ENCODE measurements around the gene YJEFN3. TPM values are rescaled to one million over a fixed set of nuclear protein-coding genes. Genes with fewer than 3 reads are reported as not detected.

The YJEFN3 gene
- polyA plus RNA-seq, 2 of the 4 experiments (the other 2 are of a cell fraction), result 3.2 to 7.2 TPM

- H3K9me3 ChIP-seq, result no peaks in the 10 kb centered on the region
- H3K4me2 ChIP-seq, result no peak overlapping the region
- DNase-seq (ENCODE audit: low read depth in 1 of 2, low spot score in 1 of 2) (no peak), ATAC-seq (no peak), FAIRE-seq (no peak)
- CTCF ChIA-PET, result no interaction called here
- H3K4me3 ChIP-seq, result no peak overlapping the region
- no peak overlapping the region for H3K27ac ChIP-seq
- POLR2A ChIA-PET, result no interaction called here
- TF ChIP-seq RCOR1 (IDR thresholded peaks at IDR 0.05; ENCODE audit: low read depth, low read length) (no peak), SREBF2 (IDR thresholded peaks at IDR 0.05) (no peak), TFCP2L1 (CRISPR knock-in tag; IDR thresholded peaks at IDR 0.05) (no peak), RNF2 (IDR thresholded peaks at IDR 0.05; ENCODE audit: borderline replicate concordance, low read depth) (no peak), USF2 (IDR thresholded peaks at IDR 0.05) (no peak), FOXS1 (CRISPR knock-in tag; IDR thresholded peaks at IDR 0.05) (no peak), MAFK (IDR thresholded peaks at IDR 0.05; ENCODE audit: partially characterized antibody) (no peak), FOSL2 (IDR thresholded peaks at IDR 0.05) (no peak), FOSL2 (CRISPR knock-in tag; IDR thresholded peaks at IDR 0.05) (no peak), KDM1A (IDR thresholded peaks at IDR 0.05; ENCODE audit: low read depth) (no peak)
- no peaks in the 10 kb centered on the region for H3K4me1 ChIP-seq
- 94% methylated on average over 12 of the region's 12 CpGs for WGBS (ENCODE audit: missing lambda C conversion rate)
Observed at GRCh38 chr19:19506592-19506991, 22.1 kb upstream of the YJEFN3 start.

GRCh38 chr19:19507354-19507753 lies 21.4 kb upstream of the YJEFN3 start:
- CTCF ChIA-PET, result interaction anchor here (1.5 to 1.6 kb wide), 2 partner anchors 17 to 136 kb away, joined by 4 to 9 read pairs; partner anchors contain the start of gene GMIP

GRCh38 chr19:19508217-19508616 lies 20.5 kb upstream of the YJEFN3 start:
- Histone ChIP-seq H3K9me3 (no peaks in the 10 kb centered on the region), H3K4me2 (no peak overlapping the region), H3K4me1 (no peaks in the 10 kb centered on the region), H3K4me3 (no peak overlapping the region), H3K27ac (no peak overlapping the region)
- TF ChIP-seq HOXB5 (CRISPR knock-in tag; IDR thresholded peaks at IDR 0.05) (no peak), HOXB13 (CRISPR knock-in tag; IDR thresholded peaks at IDR 0.05; ENCODE audit: low read depth) (no peak), TFCP2L1 (CRISPR knock-in tag; IDR thresholded peaks at IDR 0.05) (no peak), ZFP36 (IDR thresholded peaks at IDR 0.05; ENCODE audit: borderline replicate concordance, partially characterized antibody) (no peak), USF2 (IDR thresholded peaks at IDR 0.05) (no peak), NFE2L2 (conservative IDR thresholded peaks at IDR 0.05; ENCODE audit: low read length) (no peak), MAFK (IDR thresholded peaks at IDR 0.05; ENCODE audit: partially characterized antibody) (no peak), SREBF2 (IDR thresholded peaks at IDR 0.05) (no peak), ESRRA (IDR thresholded peaks at IDR 0.05; ENCODE audit: borderline replicate concordance, low read length) (no peak), ZNF302 (CRISPR knock-in tag; IDR thresholded peaks at IDR 0.05) (no peak), EP300 (IDR thresholded peaks at IDR 0.05) (no peak), KDM1A (IDR thresholded peaks at IDR 0.05; ENCODE audit: low read depth) (no peak), PBX3 (IDR thresholded peaks at IDR 0.05) (no peak), RFX5 (IDR thresholded peaks at IDR 0.05) (no peak), HDAC2 (IDR thresholded peaks at IDR 0.05) (no peak)
- TF ChIP-seq, protein P1, sequence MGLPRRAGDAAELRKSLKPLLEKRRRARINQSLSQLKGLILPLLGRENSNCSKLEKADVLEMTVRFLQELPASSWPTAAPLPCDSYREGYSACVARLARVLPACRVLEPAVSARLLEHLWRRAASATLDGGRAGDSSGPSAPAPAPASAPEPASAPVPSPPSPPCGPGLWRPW (IDR thresholded peaks at IDR 0.05), result no peak
- WGBS (ENCODE audit: missing lambda C conversion rate), result 95% methylated on average over 11 of the region's 11 CpGs
- POLR2A ChIA-PET, result no interaction called here
- FAIRE-seq (no peak), ATAC-seq (no peak), DNase-seq (ENCODE audit: low read depth in 1 of 2, low spot score in 1 of 2) (no peak)
- CTCF ChIA-PET, result interaction anchor here (1.5 to 1.6 kb wide), 2 partner anchors 17 to 136 kb away, joined by 4 to 9 read pairs; partner anchors contain the start of gene GMIP

More at GRCh38 chr19:19507354-19507753, 21.4 kb upstream of the YJEFN3 start:
- 83% methylated on average over 3 of the region's 8 CpGs for WGBS (ENCODE audit: missing lambda C conversion rate)
- Histone ChIP-seq H3K4me3 (no peak overlapping the region), H3K27ac (no peak overlapping the region), H3K4me1 (no peaks in the 10 kb centered on the region), H3K4me2 (no peak overlapping the region), H3K9me3 (no peaks in the 10 kb centered on the region)
- ATAC-seq, result no peak
- POLR2A ChIA-PET, result no interaction called here
- FAIRE-seq, result no peak
- no peak for TF ChIP-seq PBX3 (IDR thresholded peaks at IDR 0.05)
- no peak for TF ChIP-seq FOSL2 (IDR thresholded peaks at IDR 0.05)
- TF ChIP-seq FOSL2 (CRISPR knock-in tag; IDR thresholded peaks at IDR 0.05), result no peak
- TF ChIP-seq KDM1A (IDR thresholded peaks at IDR 0.05; ENCODE audit: low read depth), result no peak
- TF ChIP-seq BHLHE40 (IDR thresholded peaks at IDR 0.05; ENCODE audit: low read depth, low read length), result no peak
- no peak for TF ChIP-seq HOXB5 (CRISPR knock-in tag; IDR thresholded peaks at IDR 0.05)
- no peak for TF ChIP-seq ZFP36 (IDR thresholded peaks at IDR 0.05; ENCODE audit: borderline replicate concordance, partially characterized antibody)
- TF ChIP-seq CHD4 (IDR thresholded peaks at IDR 0.05; ENCODE audit: borderline replicate concordance), result no peak
- no peak for TF ChIP-seq RNF2 (IDR thresholded peaks at IDR 0.05; ENCODE audit: borderline replicate concordance, low read depth)
- TF ChIP-seq, protein P1 (IDR thresholded peaks at IDR 0.05), result no peak
- no peak for TF ChIP-seq RFX5 (IDR thresholded peaks at IDR 0.05)
- no peak for DNase-seq (ENCODE audit: low read depth in 1 of 2, low spot score in 1 of 2)

Measured in A549 (cell line).